GM10266 (cell line): ENCODE data around the gene CEP85L.

Experiments used
- DNase-seq: peaks from one replicate; pipeline ENCODE4 v3.0.0; 2012; ENCODE audit errors: extremely low spot score
- TF ChIP-seq, protein P1 (sequence below): IDR thresholded peaks from 2 replicates; pipeline ENCODE4 v1.5.1; 2012; ENCODE audit warnings: mild to moderate bottlenecking, low read depth; ENCODE audit not compliant: control insufficient read depth, insufficient read depth; ENCODE audit errors: missing control alignments

Gene CEP85L

DNA sequence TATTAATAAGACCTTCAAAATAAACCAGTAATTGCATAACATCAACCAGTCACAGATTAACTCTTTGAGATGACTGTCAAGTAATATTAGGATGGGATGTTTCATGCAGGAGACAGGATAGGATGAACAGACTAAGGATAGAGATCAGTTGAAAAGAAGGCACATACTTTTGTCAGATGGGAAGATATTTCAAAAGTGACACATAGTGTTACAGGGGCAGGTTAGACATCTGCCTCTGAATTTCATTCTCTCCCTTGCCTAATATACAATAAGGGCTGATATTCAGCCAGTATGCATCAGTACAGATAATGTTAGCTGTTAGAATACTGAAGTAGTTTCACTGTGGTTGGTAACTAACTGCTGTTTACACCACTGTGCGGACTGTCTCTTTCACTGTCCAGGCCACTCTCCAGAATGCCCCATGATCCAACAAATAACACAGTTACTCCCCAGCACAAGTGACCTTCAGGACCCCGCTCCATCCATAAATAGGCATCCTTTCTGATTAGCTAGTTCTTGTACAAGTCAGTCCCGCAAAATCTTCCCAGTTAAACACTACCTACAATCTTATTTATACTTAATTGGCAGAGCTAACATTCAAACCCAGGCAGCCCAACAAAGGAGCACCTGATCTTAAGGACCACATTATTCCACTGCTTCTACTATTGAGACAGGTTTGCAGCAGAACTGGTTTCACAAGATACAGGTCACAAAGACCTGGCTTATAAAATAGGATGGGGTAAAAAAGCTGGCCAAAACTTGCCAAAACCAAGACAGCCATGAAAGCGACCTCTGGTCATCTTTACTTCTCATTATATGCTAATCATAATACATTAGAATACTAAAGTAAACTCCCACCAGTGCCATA lies 125.2 kb downstream of the CEP85L start:
- DNase-seq, result no peak
- TF ChIP-seq, protein P1, sequence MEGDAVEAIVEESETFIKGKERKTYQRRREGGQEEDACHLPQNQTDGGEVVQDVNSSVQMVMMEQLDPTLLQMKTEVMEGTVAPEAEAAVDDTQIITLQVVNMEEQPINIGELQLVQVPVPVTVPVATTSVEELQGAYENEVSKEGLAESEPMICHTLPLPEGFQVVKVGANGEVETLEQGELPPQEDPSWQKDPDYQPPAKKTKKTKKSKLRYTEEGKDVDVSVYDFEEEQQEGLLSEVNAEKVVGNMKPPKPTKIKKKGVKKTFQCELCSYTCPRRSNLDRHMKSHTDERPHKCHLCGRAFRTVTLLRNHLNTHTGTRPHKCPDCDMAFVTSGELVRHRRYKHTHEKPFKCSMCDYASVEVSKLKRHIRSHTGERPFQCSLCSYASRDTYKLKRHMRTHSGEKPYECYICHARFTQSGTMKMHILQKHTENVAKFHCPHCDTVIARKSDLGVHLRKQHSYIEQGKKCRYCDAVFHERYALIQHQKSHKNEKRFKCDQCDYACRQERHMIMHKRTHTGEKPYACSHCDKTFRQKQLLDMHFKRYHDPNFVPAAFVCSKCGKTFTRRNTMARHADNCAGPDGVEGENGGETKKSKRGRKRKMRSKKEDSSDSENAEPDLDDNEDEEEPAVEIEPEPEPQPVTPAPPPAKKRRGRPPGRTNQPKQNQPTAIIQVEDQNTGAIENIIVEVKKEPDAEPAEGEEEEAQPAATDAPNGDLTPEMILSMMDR, result no peak

DNA sequence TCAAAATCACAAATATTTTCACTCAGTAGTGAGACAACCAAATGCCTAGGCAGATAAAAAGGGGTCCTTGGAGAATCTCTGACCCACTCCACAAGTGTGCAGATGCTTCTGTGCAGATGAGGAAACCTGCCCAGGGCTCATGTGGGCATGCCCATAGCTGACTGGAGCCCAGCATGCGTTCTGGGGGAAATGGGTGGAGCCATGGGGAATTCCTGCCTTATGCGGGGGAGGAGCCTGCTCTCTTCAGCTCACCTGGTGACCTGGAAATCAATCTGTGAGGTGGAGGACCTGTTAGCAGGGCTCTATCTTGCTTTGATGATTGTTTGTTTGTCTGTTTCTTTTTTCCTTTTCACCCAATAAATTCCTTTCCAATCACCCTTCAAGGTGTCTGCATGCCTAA lies 126.7 kb downstream of the CEP85L start:
- TF ChIP-seq, protein P1, result no peak
- DNase-seq, result no peak

DNA sequence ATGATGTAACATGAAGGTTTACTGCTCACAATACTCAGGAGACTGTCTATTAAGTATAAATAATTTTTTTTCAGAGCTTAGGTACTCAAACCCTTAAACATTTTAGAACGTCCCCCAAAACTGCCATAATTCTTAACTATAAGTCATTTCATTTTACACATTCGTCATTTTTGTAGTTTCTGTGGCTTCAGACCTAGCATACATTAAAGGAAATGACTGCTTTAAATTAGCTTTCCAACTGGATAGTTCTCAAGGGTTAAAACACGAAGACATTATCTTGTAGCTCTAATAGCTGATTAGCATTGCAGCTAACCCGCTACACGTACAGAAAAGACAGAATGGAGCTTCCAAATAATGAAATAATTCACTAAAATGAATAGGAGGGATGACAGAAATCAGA lies 128.2 kb downstream of the CEP85L start:
- TF ChIP-seq, protein P1, result no peak
- no peak for DNase-seq

DNA sequence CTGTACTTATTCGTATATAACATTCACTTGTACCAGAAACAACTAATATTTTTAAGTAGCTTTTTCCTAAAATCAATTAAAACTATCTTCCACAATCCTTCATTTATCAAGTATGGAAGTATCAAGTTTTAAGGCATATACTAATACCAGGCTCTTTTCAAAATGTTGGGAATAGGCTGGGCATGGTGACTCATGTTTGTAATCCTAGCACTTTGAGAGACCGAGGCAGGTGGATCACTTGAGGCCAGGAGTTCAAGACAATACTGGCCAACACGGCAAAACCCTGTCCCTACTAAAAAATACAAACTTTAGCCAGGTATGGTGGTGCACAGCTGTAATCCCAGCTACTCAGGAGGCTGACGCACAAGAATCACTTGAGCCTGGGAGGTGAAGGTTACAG lies 129.0 kb downstream of the CEP85L start:
- DNase-seq, result no peak
- TF ChIP-seq, protein P1, result no peak

DNA sequence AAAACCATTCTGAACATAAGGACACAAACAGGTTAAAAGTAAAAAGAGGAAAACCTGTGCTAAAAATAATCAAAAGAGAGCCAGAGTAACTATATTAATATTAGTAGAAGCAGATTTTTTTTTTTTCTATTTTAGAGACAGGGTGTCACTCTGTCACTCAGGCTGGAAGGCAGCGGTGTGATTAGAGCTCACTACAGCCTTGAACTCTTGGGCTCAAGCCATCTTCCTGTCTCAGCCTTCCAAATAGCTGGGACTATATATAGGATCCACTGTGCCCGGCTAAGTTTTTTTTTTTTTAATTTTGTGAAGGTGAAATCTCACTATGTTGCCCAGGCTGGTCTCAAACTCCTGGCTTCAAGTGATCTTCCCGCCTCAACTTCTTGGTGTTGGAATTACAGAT lies 136.7 kb downstream of the CEP85L start:
- TF ChIP-seq, protein P1, result no peak
- DNase-seq, result no peak

DNA sequence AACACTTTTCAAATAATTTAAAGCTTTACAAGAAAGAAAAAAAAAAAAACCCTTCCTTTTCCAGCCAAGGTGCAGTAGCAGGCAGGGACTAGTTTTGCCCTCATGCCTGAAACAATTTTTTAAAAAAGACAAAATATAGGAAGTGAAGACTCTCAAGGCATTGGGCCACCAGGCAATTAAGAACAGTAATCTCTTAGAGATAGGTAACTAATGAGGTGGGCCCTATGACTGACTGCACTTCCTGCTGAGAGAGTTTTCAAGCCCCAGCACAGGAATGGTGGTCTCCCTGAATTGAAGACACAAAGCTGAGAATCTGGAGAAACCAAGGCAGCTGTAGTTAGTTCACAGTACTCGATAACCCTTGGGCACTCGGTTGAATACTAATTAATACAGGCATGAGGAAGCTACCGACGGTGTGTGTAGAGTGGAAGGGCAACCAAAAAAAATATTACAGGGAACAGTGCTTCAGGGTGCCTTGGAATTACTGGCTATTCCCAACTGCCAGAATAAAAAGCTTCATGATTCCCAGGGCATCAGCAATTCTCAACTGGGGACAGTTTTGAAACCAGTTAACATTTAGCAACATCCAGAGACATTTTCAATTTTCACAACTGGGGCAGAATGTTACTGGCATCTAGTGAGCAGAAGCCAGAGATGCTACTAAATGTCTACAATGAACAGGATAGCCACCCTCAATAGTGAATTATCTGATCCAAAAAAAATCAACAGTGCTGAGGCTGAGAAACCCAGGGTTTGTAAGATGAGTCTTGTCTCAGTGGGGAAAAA lies 139.3 kb downstream of the CEP85L start:
- DNase-seq, result no peak
- TF ChIP-seq, protein P1, result no peak
